NCI-H82 treated with DMSO at 0.1 percent for 48 hours (cell line): ENCODE measurements around the gene ATP8A2.
"Not testable (repeated sequence)": the region's sequence is repeated elsewhere in the genome, so short reads cannot be mapped to it uniquely, and the experiment has no call there.

ENCODE experiments used
- DNase-seq: peaks from one replicate; lab custom pipeline; 2025; ENCODE audit not compliant: unreplicated experiment; lab: John Stamatoyannopoulos, UW

Gene ATP8A2

GRCh38 chr13:25457566-25457965 lies 85.8 kb downstream of the ATP8A2 start:
- DNase-seq, result no peak

- no peak for DNase-seq
These were observed 90.7 kb downstream of the ATP8A2 start for GRCh38 chr13:25462301-25463125.

GRCh38 chr13:25463496-25463895 lies 91.7 kb downstream of the ATP8A2 start:
- no peak for DNase-seq

- peak; percentile 25 for DNase-seq
These were observed 95.1 kb downstream of the ATP8A2 start for GRCh38 chr13:25466880-25467279.

- peak; percentile 49 for DNase-seq
These were observed 96.8 kb downstream of the ATP8A2 start for GRCh38 chr13:25468325-25469168.

GRCh38 chr13:25469169-25469525 lies 97.4 kb downstream of the ATP8A2 start:
- no peak for DNase-seq

- DNase-seq, result no peak
These were observed 102.1 kb downstream of the ATP8A2 start for GRCh38 chr13:25473864-25474263.

- no peak for DNase-seq
These were observed 106.4 kb downstream of the ATP8A2 start for GRCh38 chr13:25478186-25478585.

GRCh38 chr13:25489238-25489637 lies 117.5 kb downstream of the ATP8A2 start:
- no peak for DNase-seq

- no peak for DNase-seq
These were observed 118.5 kb downstream of the ATP8A2 start for GRCh38 chr13:25490236-25490635.

GRCh38 chr13:25493931-25494640 lies 122.3 kb downstream of the ATP8A2 start:
- DNase-seq, result peak; percentile 5

- peak; percentile 10 for DNase-seq
These were observed 123.1 kb downstream of the ATP8A2 start for GRCh38 chr13:25494698-25495411.

GRCh38 chr13:25501231-25501630 lies 129.5 kb downstream of the ATP8A2 start:
- no peak for DNase-seq

GRCh38 chr13:25502031-25502430 lies 130.3 kb downstream of the ATP8A2 start:
- no peak for DNase-seq

GRCh38 chr13:25502551-25502950 lies 130.8 kb downstream of the ATP8A2 start:
- DNase-seq, result no peak

GRCh38 chr13:25503856-25504255 lies 132.1 kb downstream of the ATP8A2 start:
- DNase-seq, result no peak

- DNase-seq, result no peak
These were observed 136.1 kb downstream of the ATP8A2 start for GRCh38 chr13:25507841-25508240.

- not testable (repeated sequence) for DNase-seq
These were observed 141.3 kb downstream of the ATP8A2 start for GRCh38 chr13:25513060-25513459.

GRCh38 chr13:25518441-25518840 lies 146.7 kb downstream of the ATP8A2 start:
- DNase-seq, result no peak

GRCh38 chr13:25525884-25526283 lies 154.1 kb downstream of the ATP8A2 start:
- no peak for DNase-seq

GRCh38 chr13:25528266-25528665 lies 156.5 kb downstream of the ATP8A2 start:
- DNase-seq, result no peak
